Measurements from ENCODE around the gene KCNG2.

DNA sequence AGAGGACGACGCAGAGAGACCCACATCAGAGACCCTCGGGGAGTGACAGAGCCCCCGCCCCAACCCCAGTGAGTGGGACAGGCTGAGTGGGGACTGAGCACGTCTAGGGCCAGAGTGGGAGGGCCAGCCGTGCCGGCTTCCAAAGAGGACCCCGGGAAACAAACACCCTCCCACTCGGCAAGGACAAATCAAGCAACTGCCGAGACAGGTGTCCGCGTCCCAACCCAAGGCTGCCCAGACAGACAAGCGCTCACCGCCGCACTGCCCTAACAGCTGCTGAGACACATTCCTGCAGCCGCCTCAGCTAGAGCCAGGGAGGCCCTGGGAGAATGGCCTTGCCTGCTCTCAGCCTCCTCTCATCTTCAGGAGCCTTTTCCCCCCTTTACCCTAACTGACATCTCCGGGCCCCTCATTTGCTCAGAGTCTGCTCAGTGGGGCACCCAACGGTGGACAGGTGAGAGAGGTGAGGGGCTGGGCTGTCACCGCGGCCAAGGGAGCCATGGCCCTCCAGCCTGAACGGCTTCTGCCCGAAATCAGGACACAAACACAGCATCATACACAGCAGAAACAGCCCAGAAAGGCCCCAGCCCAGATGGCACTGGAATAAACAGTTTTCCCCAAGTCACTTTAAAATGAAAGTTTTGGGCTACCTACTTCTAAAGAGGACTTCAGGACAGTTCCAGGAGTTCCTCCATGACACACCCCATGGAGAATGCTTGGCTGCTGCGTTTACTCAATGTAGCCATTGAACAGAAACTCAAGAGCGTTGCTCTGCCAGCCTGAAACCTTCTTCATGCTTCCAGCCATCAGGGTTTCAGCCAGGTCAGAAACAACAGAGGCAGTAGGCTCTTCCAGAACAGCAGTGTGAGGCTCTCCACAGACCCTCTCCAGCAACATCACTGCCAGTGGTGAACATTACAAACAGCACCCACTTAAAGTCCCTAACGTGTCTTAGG, 130.1 kb downstream of the KCNG2 start:
- TF ChIP-seq, protein P1, sequence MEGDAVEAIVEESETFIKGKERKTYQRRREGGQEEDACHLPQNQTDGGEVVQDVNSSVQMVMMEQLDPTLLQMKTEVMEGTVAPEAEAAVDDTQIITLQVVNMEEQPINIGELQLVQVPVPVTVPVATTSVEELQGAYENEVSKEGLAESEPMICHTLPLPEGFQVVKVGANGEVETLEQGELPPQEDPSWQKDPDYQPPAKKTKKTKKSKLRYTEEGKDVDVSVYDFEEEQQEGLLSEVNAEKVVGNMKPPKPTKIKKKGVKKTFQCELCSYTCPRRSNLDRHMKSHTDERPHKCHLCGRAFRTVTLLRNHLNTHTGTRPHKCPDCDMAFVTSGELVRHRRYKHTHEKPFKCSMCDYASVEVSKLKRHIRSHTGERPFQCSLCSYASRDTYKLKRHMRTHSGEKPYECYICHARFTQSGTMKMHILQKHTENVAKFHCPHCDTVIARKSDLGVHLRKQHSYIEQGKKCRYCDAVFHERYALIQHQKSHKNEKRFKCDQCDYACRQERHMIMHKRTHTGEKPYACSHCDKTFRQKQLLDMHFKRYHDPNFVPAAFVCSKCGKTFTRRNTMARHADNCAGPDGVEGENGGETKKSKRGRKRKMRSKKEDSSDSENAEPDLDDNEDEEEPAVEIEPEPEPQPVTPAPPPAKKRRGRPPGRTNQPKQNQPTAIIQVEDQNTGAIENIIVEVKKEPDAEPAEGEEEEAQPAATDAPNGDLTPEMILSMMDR (IDR thresholded peaks at IDR 0.05) = no peak
- TF ChIP-seq POLR2AphosphoS5 (IDR thresholded peaks at IDR 0.05) (no peak), POLR2A (IDR thresholded peaks at IDR 0.05) (no peak)

Data from gastroesophageal sphincter (tissue), 3 donors.